ENCODE data around the gene ALOX5.
"Not testable (repeated sequence)": the region's sequence is repeated elsewhere in the genome, so short reads cannot be mapped to it uniquely, and the experiment has no call there.

The ALOX5 gene

GRCh38 chr10:45373576-45374349 is at the start of gene ALOX5:
Gene ALOX5, plus strand, starts transcription at chr10:45374216. Its CDS starts 64 bp downstream, at chr10:45374280.
- peak; percentile 19 to 32 for DNase-seq

- no peak for DNase-seq
Measured at GRCh38 chr10:45325116-45325515, 48.9 kb upstream of the ALOX5 start.

GRCh38 chr10:45326864-45327263 is 47.2 kb upstream of the ALOX5 start:
- DNase-seq: not testable (repeated sequence)

- DNase-seq: not testable (repeated sequence)
Measured at GRCh38 chr10:45331824-45332223, 42.2 kb upstream of the ALOX5 start.

GRCh38 chr10:45339894-45340293 is 34.1 kb upstream of the ALOX5 start:
- DNase-seq: no peak

- not testable (repeated sequence) for DNase-seq
Measured at GRCh38 chr10:45340420-45340819, 33.6 kb upstream of the ALOX5 start.

GRCh38 chr10:45346652-45347335 is 27.2 kb upstream of the ALOX5 start:
- DNase-seq: not testable (repeated sequence)

GRCh38 chr10:45347464-45347863 is 26.6 kb upstream of the ALOX5 start:
- not testable (repeated sequence) for DNase-seq

GRCh38 chr10:45348196-45348765 is 25.7 kb upstream of the ALOX5 start:
- DNase-seq: not testable (repeated sequence)

GRCh38 chr10:45353186-45353585 is 20.8 kb upstream of the ALOX5 start:
- no peak for DNase-seq

- DNase-seq: no peak
Measured at GRCh38 chr10:45354261-45354660, 19.8 kb upstream of the ALOX5 start.

- DNase-seq: no peak
Measured at GRCh38 chr10:45355494-45355893, 18.5 kb upstream of the ALOX5 start.

GRCh38 chr10:45358961-45359360 is 15.1 kb upstream of the ALOX5 start:
- not testable (repeated sequence) for DNase-seq

GRCh38 chr10:45361983-45362799 is 11.8 kb upstream of the ALOX5 start:
- not testable (repeated sequence) for DNase-seq

GRCh38 chr10:45367643-45368042 is 6.4 kb upstream of the ALOX5 start:
- not testable (repeated sequence) for DNase-seq

- DNase-seq: no peak
Measured at GRCh38 chr10:45368181-45368580, 5.8 kb upstream of the ALOX5 start.

GRCh38 chr10:45370202-45370955 is 3.6 kb upstream of the ALOX5 start:
- DNase-seq: no peak

GRCh38 chr10:45371560-45371959 is 2.5 kb upstream of the ALOX5 start:
- DNase-seq: no peak

GRCh38 chr10:45372251-45372951 is 1.6 kb upstream of the ALOX5 start:
- DNase-seq: no peak

GRCh38 chr10:45373003-45373575 is 927 bp upstream of the ALOX5 start:
- DNase-seq: peak; percentile 27 to 28
